ENCODE data around the gene SMARCAD1. TPM values are rescaled to one million over a fixed set of nuclear protein-coding genes. Genes with fewer than 3 reads are reported as not detected.

SMARCAD1 gene
- 10 to 100 TPM; 13.1 to 18.8 TPM for total RNA-seq
- polyA plus RNA-seq: 1 to 10 TPM; 3.6 to 4.4 TPM

GRCh38 chr4:94207469-94208224 is at the start of gene SMARCAD1:
SMARCAD1 (plus strand) TSS chr4:94207865; CDS start chr4:94208395, 530 bp downstream.
- Histone ChIP-seq H3K4me3 (ENCODE audit: low read depth in 1 of 3, low read length in 3 of 3) (peak within 1 kb of the TSS; percentile 66 to 98 (median 73)), H3K4me1 (ENCODE audit: control insufficient read depth in 4 of 4, insufficient read depth in 4 of 4, low read length in 3 of 4) (peaks cover 0 to 10% (median 9%) of the 10 kb centered on the region in 4 donors), H3K9me3 (ENCODE audit: control insufficient read depth in 4 of 4, low read length in 3 of 4) (peaks cover 0 to 1% (median 0%) of the 10 kb centered on the region in 4 donors), H3K36me3 (ENCODE audit: control insufficient read depth in 4 of 4, insufficient read depth in 3 of 4, low read depth in 1 of 4, low read length in 3 of 4) (peaks cover 0 to 4% (median 2%) of the 10 kb centered on the region in 4 donors), H3K27me3 (ENCODE audit: control insufficient read depth in 4 of 4, insufficient read depth in 4 of 4, low read length in 3 of 4) (no peaks in the 10 kb centered on the region), H3K27ac (ENCODE audit: low read depth in 1 of 2, low read length in 2 of 2) (peak within 1 kb of the TSS; percentile 75 to 95), H3K9ac (ENCODE audit: low read depth in 1 of 2, low read length in 2 of 2) (peak within 1 kb of the TSS; percentile 15 to 94)
- peak; percentile 85 for DNase-seq (ENCODE audit: low spot score)
- TF ChIP-seq GABPA (IDR thresholded peaks at IDR 0.05 in 1 of 2, conservative IDR thresholded peaks at IDR 0.05 in 1 of 2) (peak; percentile 79 to 93), HNF4A (conservative IDR thresholded peaks at IDR 0.05) (peak; percentile 13 to 28), RAD21 (IDR thresholded peaks at IDR 0.05) (no peak), JUND (IDR thresholded peaks at IDR 0.05) (peak; percentile 54 to 62), REST (IDR thresholded peaks at IDR 0.05) (peak; percentile 40), MAX (IDR thresholded peaks at IDR 0.05) (peak; percentile 66), TAF1 (conservative IDR thresholded peaks at IDR 0.05) (peak; percentile 44), ATF3 (IDR thresholded peaks at IDR 0.05) (peak; percentile 90), FOXA1 (IDR thresholded peaks at IDR 0.05) (no peak), CTCF (IDR thresholded peaks at IDR 0.05; ENCODE audit: low read depth, low read length, missing input control) (no peak), ZBTB33 (IDR thresholded peaks at IDR 0.05) (peak; percentile 98), HNF4G (IDR thresholded peaks at IDR 0.05) (peak; percentile 10), RXRA (IDR thresholded peaks at IDR 0.05) (peak; percentile 43 to 48), NR2F2 (IDR thresholded peaks at IDR 0.05) (peak; percentile 90), FOXA2 (IDR thresholded peaks at IDR 0.05) (no peak), EGR1 (IDR thresholded peaks at IDR 0.05; ENCODE audit: low read depth in 2 of 2) (peak in 1 of 2 donors; percentile 46), YY1 (IDR thresholded peaks at IDR 0.05) (peak; percentile 70), SP1 (IDR thresholded peaks at IDR 0.05) (peak; percentile 62)
- WGBS: under 1% methylated on average over 57 of the region's 57 CpGs

Measured in liver (tissue), 9 donors.